Ectodermal cell (in vitro differentiated cells): ENCODE results near the gene C12orf57.

ENCODE experiments used
- H3K27ac ChIP-seq: 2 replicates; pipeline ENCODE4 v1.7.0; 2013; ENCODE audit warnings: mild to moderate bottlenecking, low read depth, low read length; ENCODE audit not compliant: insufficient read depth, poor library complexity, severe bottlenecking
- H3K27me3 ChIP-seq: 2 replicates; pipeline ENCODE4 v1.7.0; 2013; ENCODE audit warnings: mild to moderate bottlenecking, low read length; ENCODE audit not compliant: insufficient read depth, control insufficient read depth, poor library complexity, severe bottlenecking
- H3K36me3 ChIP-seq: one replicate; pipeline ENCODE4 v1.7.0; 2013; ENCODE audit warnings: low read length; ENCODE audit not compliant: control insufficient read depth, insufficient read depth
- H3K4me1 ChIP-seq: one replicate; pipeline ENCODE4 v1.7.0; 2013; ENCODE audit warnings: low read length; ENCODE audit not compliant: control insufficient read depth, insufficient read depth
- H3K4me3 ChIP-seq: 2 replicates; pipeline ENCODE4 v1.7.0; 2013; ENCODE audit warnings: low read depth, low read length, control low read depth; ENCODE audit not compliant: insufficient read depth
- H3K9me3 ChIP-seq: 2 replicates; pipeline ENCODE4 v1.7.0; 2013; ENCODE audit warnings: mild to moderate bottlenecking, low read length, moderate library complexity; ENCODE audit not compliant: control insufficient read depth
- WGBS, 2 experiments: methylation state at CpG; one replicate each; pipeline ENCODE4 v1.1.7; 2013; ENCODE audit warnings: missing lambda C conversion rate in 2 of 2; 5-methylcytosine and 5-hydroxymethylcytosine counted together

C12orf57 gene

DNA sequence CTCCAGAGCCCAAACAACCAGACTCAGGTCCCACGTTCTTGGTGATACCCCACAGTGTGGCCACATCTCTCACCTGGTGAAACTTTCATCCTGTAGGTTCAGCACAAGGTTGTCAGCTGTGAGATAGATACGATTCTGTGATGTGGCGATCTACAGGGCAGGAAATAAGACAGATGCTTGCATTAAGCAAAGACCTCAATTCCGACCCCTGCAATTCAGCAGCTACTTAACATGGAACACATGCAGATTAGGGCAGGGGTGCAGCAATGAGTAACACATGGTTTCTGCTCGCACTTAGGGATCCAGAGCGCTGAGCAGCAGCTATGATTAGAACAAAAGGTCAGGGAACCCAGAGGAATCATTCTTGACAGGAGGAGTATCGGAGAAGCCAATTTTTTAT is 22.5 kb downstream of the C12orf57 start:
- Histone ChIP-seq H3K4me1 (peaks cover 26% of the 10 kb centered on the region), H3K27me3 (no peaks in the 10 kb centered on the region), H3K4me3 (no peak overlapping the region), H3K9me3 (no peaks in the 10 kb centered on the region), H3K36me3 (peaks cover 24% of the 10 kb centered on the region), H3K27ac (no peak overlapping the region)
- 95 to 96% methylated on average over 7 of the region's 7 CpGs for WGBS, 2 experiments

DNA sequence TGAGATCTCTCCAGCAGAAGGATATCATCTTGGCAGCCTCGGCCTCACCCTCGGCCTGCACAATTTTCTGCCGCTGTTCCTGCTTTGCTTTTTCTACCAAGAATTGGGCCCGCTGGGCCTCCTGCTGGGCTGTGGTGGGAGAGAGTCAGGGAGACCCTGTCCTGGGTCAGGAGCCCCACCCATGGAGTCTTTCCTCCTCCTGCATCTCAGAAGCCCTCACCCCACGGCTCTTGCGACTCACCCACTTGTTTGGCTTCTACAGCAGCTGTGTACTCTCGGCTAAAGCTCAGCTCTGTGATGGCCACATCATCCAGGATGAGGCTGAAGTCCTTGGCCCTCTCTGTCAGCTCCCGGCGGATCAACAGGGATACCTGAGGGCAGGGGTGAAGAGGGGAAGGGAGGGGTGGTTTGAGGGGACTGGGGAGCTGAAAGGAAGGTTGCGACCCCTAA is 23.9 kb downstream of the C12orf57 start:
- Histone ChIP-seq H3K4me3 (no peak overlapping the region), H3K4me1 (peaks cover 13% of the 10 kb centered on the region), H3K27me3 (no peaks in the 10 kb centered on the region), H3K27ac (no peak overlapping the region), H3K36me3 (peaks cover 24% of the 10 kb centered on the region), H3K9me3 (no peaks in the 10 kb centered on the region)
- 96% methylated on average over 10 of the region's 10 CpGs for WGBS, 2 experiments

DNA sequence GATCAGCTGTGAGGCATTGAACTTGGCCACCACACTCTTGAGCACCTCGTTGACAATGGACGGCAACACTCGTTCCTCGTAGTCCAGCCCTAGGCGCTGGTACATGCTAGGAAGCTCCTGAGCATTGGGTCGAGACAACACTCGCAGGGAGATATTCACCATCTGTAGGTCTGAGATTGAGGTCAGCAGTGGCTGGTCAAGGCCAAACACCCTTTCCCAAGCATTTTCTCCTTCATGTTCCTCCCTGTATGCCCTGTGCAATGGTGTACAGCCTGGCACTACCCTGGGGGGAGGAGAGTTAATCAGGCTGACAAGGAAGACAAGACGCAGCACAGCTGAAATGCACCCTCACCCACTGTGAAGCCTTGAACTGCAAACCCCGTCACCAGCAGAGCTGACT is 24.6 kb downstream of the C12orf57 start:
- WGBS, 2 experiments, result 94 to 95% methylated on average over 9 of the region's 9 CpGs
- H3K9me3 ChIP-seq, result no peaks in the 10 kb centered on the region
- peaks cover 8% of the 10 kb centered on the region for H3K4me1 ChIP-seq
- peaks cover 24% of the 10 kb centered on the region for H3K36me3 ChIP-seq
- H3K4me3 ChIP-seq, result no peak overlapping the region
- no peaks in the 10 kb centered on the region for H3K27me3 ChIP-seq
- H3K27ac ChIP-seq, result no peak overlapping the region

DNA sequence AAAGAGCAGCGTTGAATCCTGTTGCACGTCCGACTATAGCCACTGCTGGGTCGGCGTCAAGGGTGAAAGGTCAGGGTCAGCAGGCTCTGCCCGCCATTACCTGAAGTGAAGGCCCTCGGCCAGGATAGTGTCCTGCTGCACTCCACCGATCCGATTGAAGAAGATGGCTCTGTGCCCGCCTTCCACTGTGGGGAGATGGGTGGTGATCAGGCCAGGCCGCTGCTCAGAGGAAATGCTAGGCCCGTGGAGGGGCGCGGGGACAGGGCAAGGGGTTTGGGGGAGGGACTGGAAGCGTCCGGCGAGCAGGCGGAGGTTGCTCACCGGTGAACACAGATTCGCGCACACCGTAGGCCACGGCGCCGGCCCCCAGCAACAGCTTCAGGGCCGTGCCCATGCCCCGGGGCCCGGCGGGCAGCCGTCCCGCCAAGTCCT is 26.3 kb downstream of the C12orf57 start:
- no peaks in the 10 kb centered on the region for H3K27me3 ChIP-seq
- H3K4me1 ChIP-seq, result peaks cover 8% of the 10 kb centered on the region
- peaks cover 37% of the 10 kb centered on the region for H3K36me3 ChIP-seq
- WGBS, 2 experiments, result 0 to 1% methylated on average over 31 of the region's 31 CpGs
- peak overlapping the region; percentile 89 for H3K4me3 ChIP-seq
- no peaks in the 10 kb centered on the region for H3K9me3 ChIP-seq
- H3K27ac ChIP-seq, result peak overlapping the region; percentile 53

DNA sequence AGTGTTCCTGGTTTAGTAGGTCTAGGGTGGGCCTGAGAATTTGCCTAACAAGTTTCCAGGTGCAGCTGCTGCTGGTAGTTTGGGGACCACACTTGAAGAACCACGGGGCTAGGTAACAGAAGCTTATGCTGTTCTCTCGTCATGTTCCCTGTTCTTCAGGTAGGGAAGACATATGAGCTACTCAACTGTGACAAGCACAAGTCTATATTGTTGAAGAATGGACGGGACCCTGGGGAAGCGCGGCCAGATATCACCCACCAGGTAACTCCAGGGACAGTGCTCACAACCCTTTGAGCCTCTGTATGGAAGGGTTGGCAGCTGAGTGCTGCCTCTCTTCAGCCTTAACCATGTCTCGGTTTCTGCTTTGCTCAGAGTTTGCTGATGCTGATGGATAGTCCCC is 30.4 kb downstream of the C12orf57 start:
- Histone ChIP-seq H3K36me3 (peaks cover 42% of the 10 kb centered on the region), H3K27me3 (no peaks in the 10 kb centered on the region), H3K4me1 (peaks cover 3% of the 10 kb centered on the region), H3K27ac (no peak overlapping the region), H3K4me3 (no peak overlapping the region), H3K9me3 (no peaks in the 10 kb centered on the region)
- 96% methylated on average over 6 of the region's 6 CpGs for WGBS, 2 experiments

DNA sequence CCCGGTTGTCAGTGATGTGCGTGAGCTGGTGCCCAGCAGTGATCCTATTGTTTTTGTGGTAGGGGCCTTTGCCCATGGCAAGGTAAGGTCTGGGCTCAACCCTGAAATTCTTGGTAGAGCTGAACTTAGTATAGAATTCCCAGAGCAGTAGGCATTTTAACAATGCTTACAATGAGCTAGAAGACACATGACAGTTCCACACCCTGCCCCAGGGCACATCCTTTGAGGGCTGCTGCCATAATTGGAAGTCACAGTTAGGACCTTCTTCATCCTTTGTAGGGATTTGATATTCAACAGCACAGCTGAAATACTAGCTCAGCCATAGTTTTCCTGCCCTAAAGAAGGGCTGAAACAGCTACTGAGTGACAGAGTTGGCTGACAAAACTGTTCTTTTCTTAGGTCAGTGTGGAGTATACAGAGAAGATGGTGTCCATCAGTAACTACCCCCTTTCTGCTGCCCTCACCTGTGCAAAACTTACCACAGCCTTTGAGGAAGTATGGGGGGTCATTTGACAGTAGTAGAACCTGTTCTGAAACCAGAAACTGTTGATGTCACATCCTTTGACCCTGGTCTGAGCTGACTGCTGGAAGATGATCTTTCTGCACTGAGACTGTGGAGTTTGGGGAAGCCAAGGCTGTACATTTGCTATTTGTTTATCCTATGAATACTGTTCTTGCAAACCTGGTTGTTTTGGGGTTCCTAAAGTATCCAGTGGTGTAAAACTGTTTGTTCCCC is 31.6 kb downstream of the C12orf57 start:
- Histone ChIP-seq H3K4me3 (no peak overlapping the region), H3K27me3 (no peaks in the 10 kb centered on the region), H3K36me3 (peaks cover 42% of the 10 kb centered on the region), H3K9me3 (no peaks in the 10 kb centered on the region), H3K27ac (no peak overlapping the region), H3K4me1 (no peaks in the 10 kb centered on the region)
- 97 to 98% methylated on average over 2 of the region's 2 CpGs for WGBS, 2 experiments

DNA sequence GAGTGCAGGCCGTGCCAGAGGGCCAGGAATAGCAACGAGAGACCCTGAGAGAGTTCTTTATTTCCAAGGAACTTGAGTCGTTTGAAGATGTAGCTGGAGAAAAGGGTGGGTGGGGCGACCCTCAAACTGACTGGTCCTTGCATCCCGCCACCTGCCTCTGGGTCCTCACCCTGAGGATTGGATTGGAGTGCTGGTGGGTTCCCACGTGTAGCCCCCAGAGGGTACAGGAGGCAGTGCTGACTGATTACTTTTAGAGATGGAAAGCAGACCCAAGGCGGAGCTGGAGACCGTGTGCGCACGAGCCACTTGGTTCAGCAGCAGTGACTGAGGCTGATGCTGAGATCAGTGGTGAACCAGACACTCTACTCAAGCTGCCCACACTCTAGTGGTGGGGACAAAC is 33.8 kb downstream of the C12orf57 start:
- Histone ChIP-seq H3K4me1 (no peaks in the 10 kb centered on the region), H3K27ac (no peak overlapping the region), H3K4me3 (no peak overlapping the region), H3K9me3 (no peaks in the 10 kb centered on the region), H3K27me3 (no peaks in the 10 kb centered on the region), H3K36me3 (peaks cover 42% of the 10 kb centered on the region)
- 95% methylated on average over 10 of the region's 10 CpGs for WGBS, 2 experiments

DNA sequence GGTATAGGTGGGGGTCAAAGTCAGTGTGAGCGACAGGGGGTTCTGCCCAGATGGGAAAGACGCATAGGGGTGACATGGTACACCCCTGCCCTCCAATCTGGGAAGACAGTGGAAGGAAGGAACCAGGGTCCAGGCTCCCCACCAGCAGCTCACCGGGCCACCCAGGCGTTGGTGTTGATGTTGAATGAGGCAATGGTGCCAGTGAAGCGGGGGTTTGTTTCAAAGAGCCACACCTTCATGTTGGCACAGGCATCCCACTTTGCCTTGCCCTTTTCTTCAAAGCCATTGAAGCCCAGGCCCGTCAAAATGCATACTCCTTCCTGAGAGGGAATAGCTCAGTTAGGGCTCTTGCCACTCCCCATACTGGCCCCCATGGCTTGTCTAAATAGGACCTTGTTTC is 34.4 kb downstream of the C12orf57 start:
- peaks cover 42% of the 10 kb centered on the region for H3K36me3 ChIP-seq
- no peaks in the 10 kb centered on the region for H3K4me1 ChIP-seq
- H3K4me3 ChIP-seq, result no peak overlapping the region
- no peaks in the 10 kb centered on the region for H3K27me3 ChIP-seq
- no peaks in the 10 kb centered on the region for H3K9me3 ChIP-seq
- no peak overlapping the region for H3K27ac ChIP-seq
- 95 to 97% methylated on average over 6 of the region's 6 CpGs for WGBS, 2 experiments

DNA sequence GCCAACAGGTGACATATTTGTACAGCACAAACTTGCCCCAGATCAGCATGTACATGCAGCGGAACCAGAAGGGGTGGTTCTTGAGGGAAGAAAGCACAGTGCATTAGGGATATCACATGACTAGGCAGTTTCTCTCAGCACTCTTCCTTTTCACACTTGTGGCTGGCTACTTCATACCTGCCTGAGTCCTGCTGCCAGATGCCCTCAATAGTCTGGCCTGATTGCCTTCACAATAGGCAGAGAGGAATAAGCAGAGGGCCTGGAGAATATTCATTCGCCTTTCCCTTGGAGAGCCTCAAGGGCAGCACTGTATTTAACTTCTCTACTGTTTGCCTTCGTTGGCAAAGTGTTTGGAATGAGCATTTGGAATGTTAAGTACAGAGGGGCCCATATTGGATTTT is 34.8 kb downstream of the C12orf57 start:
- H3K27ac ChIP-seq, result no peak overlapping the region
- 94% methylated on average over 3 of the region's 3 CpGs for WGBS, 2 experiments
- H3K4me3 ChIP-seq, result no peak overlapping the region
- H3K4me1 ChIP-seq, result no peaks in the 10 kb centered on the region
- H3K27me3 ChIP-seq, result no peaks in the 10 kb centered on the region
- H3K9me3 ChIP-seq, result no peaks in the 10 kb centered on the region
- H3K36me3 ChIP-seq, result peaks cover 42% of the 10 kb centered on the region

DNA sequence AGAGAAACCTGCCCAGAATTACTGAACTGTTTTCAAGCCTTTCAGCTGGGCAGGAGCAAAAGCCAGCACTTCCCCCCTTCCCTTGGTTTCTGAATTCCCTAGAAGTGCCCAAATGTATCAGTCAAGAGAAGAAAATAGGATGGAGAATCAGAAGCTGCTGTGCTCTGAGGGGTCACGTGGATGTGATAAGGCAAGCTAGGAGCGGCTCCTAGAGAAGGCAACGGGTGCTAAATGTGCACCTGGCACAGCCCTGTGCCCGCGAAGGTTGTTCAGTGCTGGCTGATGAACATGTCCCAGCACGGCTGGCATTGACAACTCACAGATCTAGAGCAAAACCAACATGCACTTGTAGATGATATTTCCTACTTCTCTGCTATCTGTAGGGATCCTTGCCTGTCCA is 35.2 kb downstream of the C12orf57 start:
- Histone ChIP-seq H3K4me1 (no peaks in the 10 kb centered on the region), H3K27me3 (no peaks in the 10 kb centered on the region), H3K4me3 (no peak overlapping the region), H3K36me3 (peaks cover 40% of the 10 kb centered on the region), H3K9me3 (no peaks in the 10 kb centered on the region), H3K27ac (no peak overlapping the region)
- 93 to 95% methylated on average over 6 of the region's 6 CpGs for WGBS, 2 experiments
